Measurements from ENCODE around the gene OSBPL2. TPM values are rescaled to one million over a fixed set of nuclear protein-coding genes. Genes with fewer than 3 reads are reported as not detected.

OSBPL2 gene
- total RNA-seq, 2 donors from 2014 or later: 46.7 to 50.3 TPM

DNA sequence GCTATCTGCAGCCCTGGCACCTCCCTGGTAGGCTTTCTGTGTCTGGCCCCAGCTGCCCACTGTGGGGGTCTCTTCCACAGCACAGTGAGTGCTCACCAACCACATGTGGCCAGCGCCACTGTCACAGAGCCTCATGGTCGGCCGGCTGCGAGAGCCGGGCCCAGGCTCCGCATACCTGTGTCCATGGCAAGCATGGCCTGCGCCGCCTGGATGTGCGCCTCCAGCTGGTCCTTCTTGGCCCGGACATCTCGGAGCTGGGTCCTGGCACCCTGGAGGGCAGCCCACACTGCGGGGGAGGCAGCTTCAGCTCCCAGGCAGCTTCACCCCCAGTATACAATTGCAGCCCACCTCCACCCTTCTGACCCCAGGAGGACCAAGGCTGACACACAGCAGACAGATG is 77.5 kb downstream of the OSBPL2 start:
- H3K9ac ChIP-seq (ENCODE audit: extremely low read depth, low read length, poor library complexity, severe bottlenecking): no peak overlapping the region
- TF ChIP-seq, protein P1, sequence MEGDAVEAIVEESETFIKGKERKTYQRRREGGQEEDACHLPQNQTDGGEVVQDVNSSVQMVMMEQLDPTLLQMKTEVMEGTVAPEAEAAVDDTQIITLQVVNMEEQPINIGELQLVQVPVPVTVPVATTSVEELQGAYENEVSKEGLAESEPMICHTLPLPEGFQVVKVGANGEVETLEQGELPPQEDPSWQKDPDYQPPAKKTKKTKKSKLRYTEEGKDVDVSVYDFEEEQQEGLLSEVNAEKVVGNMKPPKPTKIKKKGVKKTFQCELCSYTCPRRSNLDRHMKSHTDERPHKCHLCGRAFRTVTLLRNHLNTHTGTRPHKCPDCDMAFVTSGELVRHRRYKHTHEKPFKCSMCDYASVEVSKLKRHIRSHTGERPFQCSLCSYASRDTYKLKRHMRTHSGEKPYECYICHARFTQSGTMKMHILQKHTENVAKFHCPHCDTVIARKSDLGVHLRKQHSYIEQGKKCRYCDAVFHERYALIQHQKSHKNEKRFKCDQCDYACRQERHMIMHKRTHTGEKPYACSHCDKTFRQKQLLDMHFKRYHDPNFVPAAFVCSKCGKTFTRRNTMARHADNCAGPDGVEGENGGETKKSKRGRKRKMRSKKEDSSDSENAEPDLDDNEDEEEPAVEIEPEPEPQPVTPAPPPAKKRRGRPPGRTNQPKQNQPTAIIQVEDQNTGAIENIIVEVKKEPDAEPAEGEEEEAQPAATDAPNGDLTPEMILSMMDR (conservative IDR thresholded peaks at IDR 0.05): no peak
- no peak overlapping the region for H3K27ac Mint-ChIP-seq
- WGBS, 2 experiments (ENCODE audit: insufficient coverage in 1 of 2, insufficient read length in 1 of 2): 97% methylated on average over 12 of the region's 12 CpGs; no CpG with 5 or more reads in 1 of the 2 experiments
- H3K36me3 Mint-ChIP-seq (ENCODE audit: low read depth): peaks cover 46% of the 10 kb centered on the region
- no peaks in the 10 kb centered on the region for H3K9me3 Mint-ChIP-seq
- H3K27ac ChIP-seq (ENCODE audit: low read depth, low read length): no peak overlapping the region
- no peaks in the 10 kb centered on the region for H3K27me3 ChIP-seq (ENCODE audit: control insufficient read depth, insufficient read depth, low read length, poor library complexity, severe bottlenecking)
- peaks cover 48% of the 10 kb centered on the region for H3K36me3 ChIP-seq (ENCODE audit: control insufficient read depth, insufficient read depth, low read length)
- no peaks in the 10 kb centered on the region for H3K4me1 ChIP-seq (ENCODE audit: control insufficient read depth, insufficient read depth, low read length)
- no peak overlapping the region for H3K4me3 Mint-ChIP-seq
- no peaks in the 10 kb centered on the region for H3K9me3 ChIP-seq (ENCODE audit: control insufficient read depth, low read length)
- no peaks in the 10 kb centered on the region for H3K4me1 Mint-ChIP-seq
- H3K4me3 ChIP-seq (ENCODE audit: low read length): no peak overlapping the region
- H3K27me3 Mint-ChIP-seq (ENCODE audit: insufficient read depth): no peaks in the 10 kb centered on the region
- DNase-seq: no peak

DNA sequence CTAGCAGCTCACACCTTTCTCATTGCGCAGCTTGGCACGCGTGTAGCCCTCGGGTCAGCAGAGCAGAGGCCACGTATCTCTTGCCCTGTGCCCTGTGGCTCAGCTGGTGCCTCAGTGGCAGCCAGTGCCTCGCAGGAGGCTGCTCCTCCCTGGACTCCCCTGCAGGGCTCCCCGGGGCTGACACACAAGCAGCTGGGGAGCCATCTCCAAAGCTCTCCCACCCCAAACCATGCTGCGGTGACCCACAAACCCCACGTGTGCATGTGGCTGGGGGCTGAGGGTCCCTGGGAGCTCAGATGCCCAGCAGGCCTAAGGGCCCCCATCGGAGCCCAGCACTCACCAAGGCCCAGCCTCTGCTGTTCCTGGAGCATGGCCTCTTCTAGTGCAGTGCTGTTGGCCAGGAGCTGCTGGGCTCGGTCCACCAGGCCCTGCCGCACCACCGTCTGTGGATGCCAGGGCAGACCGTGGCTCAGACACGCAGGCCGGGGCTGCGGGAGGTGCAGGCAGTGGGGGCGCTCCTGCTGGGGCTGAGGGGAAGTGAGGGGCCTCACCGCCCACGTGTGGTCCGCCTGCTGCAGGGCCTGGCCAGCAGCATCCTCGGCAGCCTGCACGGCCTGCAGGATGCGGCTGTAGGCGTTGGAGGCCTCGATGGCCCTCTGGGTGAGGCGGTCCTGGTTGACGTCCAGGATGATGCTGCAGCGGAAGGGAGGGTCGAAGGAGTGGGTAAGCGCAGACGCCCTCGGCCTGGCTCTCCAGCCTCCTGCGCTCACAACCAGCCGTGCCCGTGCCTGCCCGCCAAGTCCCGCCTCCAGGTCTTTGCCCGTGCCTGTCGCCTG is 78.2 kb downstream of the OSBPL2 start:
- H3K27me3 Mint-ChIP-seq (ENCODE audit: insufficient read depth): no peaks in the 10 kb centered on the region
- H3K4me1 Mint-ChIP-seq: no peaks in the 10 kb centered on the region
- no peak overlapping the region for H3K27ac Mint-ChIP-seq
- no peak overlapping the region for H3K4me3 ChIP-seq (ENCODE audit: low read length)
- TF ChIP-seq, protein P1 (conservative IDR thresholded peaks at IDR 0.05): no peak
- H3K36me3 ChIP-seq (ENCODE audit: control insufficient read depth, insufficient read depth, low read length): peaks cover 50% of the 10 kb centered on the region
- H3K9me3 Mint-ChIP-seq: no peaks in the 10 kb centered on the region
- no peak overlapping the region for H3K27ac ChIP-seq (ENCODE audit: low read depth, low read length)
- H3K4me3 Mint-ChIP-seq: no peak overlapping the region
- 94 to 96% methylated on average over 34 to 40 of the region's 40 CpGs for WGBS, 2 experiments (ENCODE audit: insufficient coverage in 1 of 2, insufficient read length in 1 of 2)
- peaks cover 48% of the 10 kb centered on the region for H3K36me3 Mint-ChIP-seq (ENCODE audit: low read depth)
- no peaks in the 10 kb centered on the region for H3K27me3 ChIP-seq (ENCODE audit: control insufficient read depth, insufficient read depth, low read length, poor library complexity, severe bottlenecking)
- no peak for DNase-seq
- no peaks in the 10 kb centered on the region for H3K9me3 ChIP-seq (ENCODE audit: control insufficient read depth, low read length)
- H3K9ac ChIP-seq (ENCODE audit: extremely low read depth, low read length, poor library complexity, severe bottlenecking): no peak overlapping the region
- H3K4me1 ChIP-seq (ENCODE audit: control insufficient read depth, insufficient read depth, low read length): no peaks in the 10 kb centered on the region

DNA sequence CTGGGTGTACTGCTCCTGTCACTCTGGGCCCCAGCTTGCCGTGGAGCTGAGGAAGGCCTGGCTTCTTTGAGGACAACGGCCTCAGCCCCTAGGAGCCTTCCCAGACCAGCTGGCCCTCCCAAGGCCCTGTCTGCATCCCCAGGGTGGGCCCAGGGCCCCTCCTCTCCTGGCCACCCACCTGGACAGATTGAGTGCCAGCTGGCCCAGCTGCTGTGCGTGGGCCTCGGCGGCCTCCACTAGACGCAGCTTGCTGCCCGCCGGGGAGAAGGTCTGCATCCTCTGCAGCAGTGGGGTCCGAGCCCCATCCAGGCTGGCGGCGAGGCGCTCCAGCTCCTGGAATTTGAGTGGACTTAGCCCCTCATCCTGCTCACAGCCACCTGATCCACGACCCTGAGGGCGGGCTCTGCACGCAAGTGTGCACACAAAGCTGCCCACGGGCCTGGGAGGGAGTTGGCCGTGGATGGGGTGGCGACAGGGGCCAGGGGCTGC is 78.9 kb downstream of the OSBPL2 start:
- no peaks in the 10 kb centered on the region for H3K9me3 ChIP-seq (ENCODE audit: control insufficient read depth, low read length)
- no peak overlapping the region for H3K4me3 ChIP-seq (ENCODE audit: low read length)
- TF ChIP-seq, protein P1 (conservative IDR thresholded peaks at IDR 0.05): no peak
- no peak overlapping the region for H3K27ac ChIP-seq (ENCODE audit: low read depth, low read length)
- WGBS, 2 experiments (ENCODE audit: insufficient coverage in 1 of 2, insufficient read length in 1 of 2): 88 to 97% methylated on average over 13 to 18 of the region's 18 CpGs
- H3K9me3 Mint-ChIP-seq: no peaks in the 10 kb centered on the region
- no peak overlapping the region for H3K9ac ChIP-seq (ENCODE audit: extremely low read depth, low read length, poor library complexity, severe bottlenecking)
- peaks cover 56% of the 10 kb centered on the region for H3K36me3 ChIP-seq (ENCODE audit: control insufficient read depth, insufficient read depth, low read length)
- H3K27me3 ChIP-seq (ENCODE audit: control insufficient read depth, insufficient read depth, low read length, poor library complexity, severe bottlenecking): no peaks in the 10 kb centered on the region
- H3K27ac Mint-ChIP-seq: no peak overlapping the region
- no peaks in the 10 kb centered on the region for H3K4me1 Mint-ChIP-seq
- H3K27me3 Mint-ChIP-seq (ENCODE audit: insufficient read depth): no peaks in the 10 kb centered on the region
- no peak overlapping the region for H3K4me3 Mint-ChIP-seq
- H3K4me1 ChIP-seq (ENCODE audit: control insufficient read depth, insufficient read depth, low read length): no peaks in the 10 kb centered on the region
- no peak for DNase-seq
- H3K36me3 Mint-ChIP-seq (ENCODE audit: low read depth): peaks cover 50% of the 10 kb centered on the region
